8988T (cell line): ENCODE measurements around the gene YTHDC2.
"Not testable (repeated sequence)": the region's sequence is repeated elsewhere in the genome, so short reads cannot be mapped to it uniquely, and the experiment has no call there.

Experiments
- DNase-seq: peaks from one replicate; pipeline ENCODE4 v3.0.0; 2011

Gene YTHDC2

DNA sequence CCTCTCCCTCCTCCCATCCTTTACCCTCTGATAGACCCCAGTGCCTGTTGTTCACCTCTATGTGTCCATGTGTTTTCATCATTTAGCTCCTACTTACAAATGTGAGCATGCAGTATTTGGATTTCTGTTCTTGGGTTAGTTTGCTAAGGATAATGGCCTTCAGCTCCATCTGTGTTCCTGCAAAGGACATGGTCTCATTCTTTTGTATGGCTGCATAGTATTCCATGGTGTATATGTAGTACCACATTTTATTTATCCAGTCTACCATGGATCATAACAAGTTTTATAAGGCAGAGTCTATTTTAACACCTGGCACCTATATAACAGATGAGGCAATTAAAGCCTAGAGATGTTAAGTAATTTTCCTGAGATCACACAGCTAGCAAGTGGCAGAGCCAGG, 7.4 kb downstream of the YTHDC2 start:
- DNase-seq = no peak

- DNase-seq = no peak
Observed at GRCh38 chr5:113523168-113523567, 9.7 kb downstream of the YTHDC2 start.

DNA sequence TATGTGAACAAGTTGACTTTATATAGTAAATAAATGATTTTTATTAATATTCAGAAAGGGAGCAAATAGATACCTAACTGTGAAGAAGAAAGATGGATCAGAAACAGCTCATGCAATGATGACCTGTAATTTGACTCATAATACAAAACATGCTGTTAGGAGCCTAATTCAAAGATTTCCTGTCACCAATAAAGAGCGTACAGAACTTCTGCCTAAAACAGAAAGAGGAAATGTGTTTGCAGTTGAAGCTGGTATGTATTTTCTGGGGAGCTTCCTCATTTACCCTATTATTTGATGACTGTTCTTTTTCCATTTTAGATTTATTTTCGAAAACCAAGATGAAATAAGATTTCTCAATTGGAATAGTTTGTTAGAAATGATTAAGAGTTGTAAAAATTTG, 11.4 kb downstream of the YTHDC2 start:
- DNase-seq = no peak

DNA sequence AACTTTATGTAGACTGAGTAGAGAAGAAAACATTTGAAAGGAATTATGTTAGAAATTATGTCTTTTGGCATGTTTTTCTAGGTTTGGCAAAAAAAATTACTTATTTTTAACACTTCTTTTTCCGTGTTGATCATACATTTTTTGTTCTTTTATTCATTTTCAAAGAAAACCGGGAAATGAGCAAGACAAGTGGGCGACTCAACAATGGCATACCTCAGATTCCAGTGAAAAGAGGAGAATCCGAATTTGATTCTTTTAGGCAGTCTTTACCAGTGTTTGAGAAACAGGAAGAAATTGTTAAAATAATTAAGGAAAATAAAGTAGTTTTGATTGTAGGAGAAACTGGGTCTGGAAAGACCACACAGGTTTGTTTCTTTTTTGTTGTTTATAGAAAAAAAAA, 12.9 kb downstream of the YTHDC2 start:
- DNase-seq = no peak

DNA sequence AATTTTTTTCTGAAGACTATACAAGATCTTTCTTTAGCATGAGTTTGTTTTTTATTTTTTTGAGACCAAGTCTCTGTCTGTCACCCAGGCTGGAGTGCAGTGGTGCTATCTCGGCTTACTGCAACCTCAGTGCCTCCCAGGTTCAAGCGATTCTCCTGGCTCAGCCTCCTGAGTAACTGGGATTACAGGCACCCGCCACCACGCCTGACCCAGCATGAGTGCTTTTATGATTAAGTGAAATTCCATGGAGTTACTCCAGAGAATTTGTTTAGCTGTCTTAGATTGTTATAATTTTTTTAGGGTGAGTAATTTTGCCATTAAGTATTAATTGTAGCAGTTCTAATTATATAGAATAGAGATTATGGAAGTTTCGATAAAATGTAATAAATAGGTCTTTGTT, 14.3 kb downstream of the YTHDC2 start:
- DNase-seq = no peak

GRCh38 chr5:113531481-113532159, 18.1 kb downstream of the YTHDC2 start:
- no peak for DNase-seq

- DNase-seq = no peak
Observed at GRCh38 chr5:113538313-113538712, 24.8 kb downstream of the YTHDC2 start.

DNA sequence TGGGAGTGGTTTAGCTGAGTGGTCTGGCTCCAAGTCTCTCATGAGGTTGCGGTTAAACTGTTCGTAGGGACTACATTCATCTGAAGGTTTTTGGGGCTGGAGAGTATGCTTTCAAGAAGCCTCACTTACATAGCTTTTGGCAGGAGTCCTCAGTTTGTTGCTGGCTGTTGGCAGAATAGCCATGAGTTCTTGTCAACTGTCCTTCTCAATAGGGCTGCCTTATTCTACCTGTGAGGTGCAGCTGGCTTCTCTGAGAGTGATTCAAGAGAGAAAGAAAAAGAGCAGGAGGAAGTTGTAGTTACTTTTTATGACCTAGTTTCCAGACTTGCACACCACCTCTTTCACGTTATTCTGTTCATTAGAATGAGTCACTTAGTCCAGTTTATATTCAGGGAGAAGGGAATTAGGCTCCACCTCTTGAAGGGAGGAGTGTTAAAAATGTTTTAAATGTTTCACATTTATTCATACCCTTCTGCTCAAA, 33.2 kb downstream of the YTHDC2 start:
- no peak for DNase-seq

DNA sequence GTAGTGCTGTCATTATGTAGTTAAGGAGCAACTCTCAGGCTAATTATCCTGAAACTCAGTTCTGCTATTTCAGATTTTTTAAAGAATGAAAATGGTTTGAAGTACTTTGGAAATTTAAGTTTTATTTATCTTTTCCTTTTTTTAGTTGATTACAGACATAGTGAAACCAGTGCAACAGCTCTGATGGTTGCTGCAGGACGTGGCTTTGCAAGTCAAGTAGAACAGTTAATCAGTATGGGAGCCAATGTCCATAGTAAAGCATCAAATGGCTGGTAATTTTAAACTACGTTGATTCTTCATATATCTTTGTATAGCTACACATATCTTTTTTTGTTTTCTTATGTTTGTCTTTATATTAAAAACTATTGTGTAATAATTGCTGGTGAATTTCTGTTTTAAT, 34.9 kb downstream of the YTHDC2 start:
- DNase-seq = no peak

DNA sequence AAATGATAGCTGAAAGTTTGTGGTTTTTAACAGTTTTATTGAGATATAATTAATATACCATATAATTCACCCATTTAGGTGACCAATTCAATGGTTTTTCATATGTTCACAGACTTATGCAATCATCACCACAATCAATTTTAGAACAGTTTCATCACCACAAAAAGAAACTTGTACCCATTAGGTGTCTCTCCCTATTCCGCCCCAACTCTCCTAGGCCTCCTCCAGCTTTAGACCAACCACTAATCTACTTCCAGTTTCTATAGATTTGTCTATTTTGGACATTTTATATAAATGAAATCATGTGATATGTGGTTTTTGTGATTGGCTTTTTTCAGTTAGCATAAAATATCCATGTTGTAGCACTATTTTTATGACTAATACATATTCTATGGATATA, 38.6 kb downstream of the YTHDC2 start:
- DNase-seq = no peak

GRCh38 chr5:113552620-113553019, 39.1 kb downstream of the YTHDC2 start:
- no peak for DNase-seq

- no peak for DNase-seq
Observed at GRCh38 chr5:113562828-113563400, 49.4 kb downstream of the YTHDC2 start.

DNA sequence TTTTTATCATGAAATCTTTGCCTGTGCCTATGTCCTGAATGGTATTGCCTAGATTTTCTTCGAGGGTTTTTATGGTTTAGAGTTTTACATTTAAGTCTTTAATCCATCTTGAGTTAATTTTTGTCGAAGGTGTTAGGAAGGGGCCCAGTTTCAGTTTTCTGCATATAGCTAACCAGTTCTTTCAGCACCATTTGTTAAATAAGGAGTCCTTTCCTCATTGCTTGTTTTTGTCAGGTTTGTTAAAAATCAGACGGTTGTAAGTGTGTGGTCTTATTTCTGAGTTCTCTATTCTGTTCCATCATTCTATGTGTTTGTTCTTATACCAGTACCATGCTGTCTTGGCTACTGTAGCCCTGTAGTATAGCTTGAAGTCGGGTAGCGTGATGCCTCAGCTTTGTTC, 55.9 kb downstream of the YTHDC2 start:
- no peak for DNase-seq

- DNase-seq = no peak
Observed at GRCh38 chr5:113572716-113573115, 59.2 kb downstream of the YTHDC2 start.

DNA sequence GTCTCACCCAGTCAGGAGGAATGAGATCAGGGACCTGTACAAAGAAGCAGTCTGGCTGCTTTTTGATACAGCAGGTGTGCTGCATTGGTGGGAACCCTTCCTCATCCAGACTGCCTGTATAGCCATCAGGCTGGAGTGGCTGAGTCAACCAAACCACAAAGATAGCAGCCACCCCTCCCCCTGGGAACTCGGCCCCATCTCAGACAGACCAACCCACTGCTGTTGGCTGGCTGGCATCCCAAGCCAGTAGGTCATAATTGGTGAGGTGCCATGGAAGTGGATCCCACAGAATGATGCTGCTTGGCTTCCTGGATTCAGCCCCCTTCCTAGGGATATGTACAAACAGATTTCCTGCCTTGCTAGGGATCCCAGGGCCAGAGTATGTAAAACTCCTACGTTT, 60.9 kb downstream of the YTHDC2 start:
- DNase-seq = no peak

DNA sequence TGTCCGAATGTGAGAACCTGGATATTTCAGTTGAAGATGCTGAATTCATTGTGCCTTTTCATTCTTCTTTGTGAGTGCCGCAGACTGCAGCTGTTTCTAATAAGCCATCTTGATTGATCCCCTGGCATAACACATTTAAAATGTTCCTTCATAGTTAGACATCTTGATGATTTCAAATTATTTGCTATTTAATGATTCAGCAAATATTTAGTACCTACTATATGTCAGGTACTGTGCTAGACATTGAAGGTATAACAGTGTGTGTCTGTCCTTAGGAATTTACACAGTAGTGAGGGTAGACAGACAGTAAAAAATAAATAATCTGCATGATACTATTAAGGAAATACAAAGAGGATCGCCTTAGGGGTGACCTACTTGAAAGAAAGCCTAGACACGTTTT, 61.6 kb downstream of the YTHDC2 start:
- no peak for DNase-seq

DNA sequence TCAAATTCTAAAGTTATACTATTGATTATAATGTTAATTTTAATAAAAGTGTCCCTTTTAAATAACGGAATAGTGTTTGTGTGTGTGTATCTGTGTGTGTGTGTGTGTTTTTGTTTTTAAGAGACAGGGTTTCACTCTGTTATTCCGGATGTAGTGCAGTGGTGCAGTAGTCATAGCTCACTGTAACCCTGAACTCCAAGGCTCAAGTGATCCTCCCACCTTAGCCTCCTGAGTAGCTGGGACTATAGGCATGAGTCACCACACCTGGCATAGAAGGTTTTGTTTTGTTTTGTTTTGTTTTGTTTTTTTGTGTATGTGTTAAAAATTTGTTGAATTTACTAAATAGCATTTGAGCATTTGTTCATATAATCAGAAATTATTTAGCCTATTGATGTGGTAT, 64.6 kb downstream of the YTHDC2 start:
- no peak for DNase-seq

DNA sequence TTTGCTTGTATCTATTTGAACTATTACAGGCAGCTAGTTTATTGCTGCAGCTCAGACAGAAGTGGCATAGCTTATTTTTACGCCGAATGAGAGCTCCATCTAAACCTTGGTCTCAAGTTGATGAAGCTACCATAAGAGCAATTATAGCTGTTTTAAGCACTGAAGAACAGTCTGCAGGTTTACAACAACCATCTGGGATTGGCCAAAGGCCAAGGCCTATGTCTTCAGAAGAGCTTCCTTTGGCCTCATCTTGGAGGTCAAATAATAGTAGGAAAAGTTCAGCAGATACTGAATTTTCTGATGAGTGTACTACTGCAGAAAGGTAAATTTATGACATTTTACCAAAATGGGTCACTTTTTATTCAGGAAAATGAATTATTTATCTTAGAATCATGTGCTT, 67.9 kb downstream of the YTHDC2 start:
- DNase-seq = no peak

DNA sequence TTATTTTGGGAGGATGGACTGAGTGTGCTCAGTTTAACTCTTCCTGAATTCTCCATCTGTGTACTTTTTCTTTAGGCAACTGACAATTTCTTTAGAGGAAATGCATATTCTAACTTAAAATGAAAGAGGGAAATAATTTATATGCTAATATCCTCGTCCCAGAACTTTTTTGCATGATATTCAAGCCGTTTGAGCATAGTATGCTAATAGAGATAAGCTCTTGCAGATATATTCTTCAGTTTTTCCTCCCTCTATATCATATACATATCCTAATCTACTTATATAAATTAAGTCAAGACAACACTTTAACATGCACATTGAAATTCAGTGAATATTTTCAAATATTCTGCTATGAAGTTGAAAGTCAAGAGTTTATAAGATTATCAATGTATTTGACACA, 84.7 kb downstream of the YTHDC2 start:
- no peak for DNase-seq

- DNase-seq = no peak
Observed at GRCh38 chr5:113598926-113599325, 85.4 kb downstream of the YTHDC2 start.

DNA sequence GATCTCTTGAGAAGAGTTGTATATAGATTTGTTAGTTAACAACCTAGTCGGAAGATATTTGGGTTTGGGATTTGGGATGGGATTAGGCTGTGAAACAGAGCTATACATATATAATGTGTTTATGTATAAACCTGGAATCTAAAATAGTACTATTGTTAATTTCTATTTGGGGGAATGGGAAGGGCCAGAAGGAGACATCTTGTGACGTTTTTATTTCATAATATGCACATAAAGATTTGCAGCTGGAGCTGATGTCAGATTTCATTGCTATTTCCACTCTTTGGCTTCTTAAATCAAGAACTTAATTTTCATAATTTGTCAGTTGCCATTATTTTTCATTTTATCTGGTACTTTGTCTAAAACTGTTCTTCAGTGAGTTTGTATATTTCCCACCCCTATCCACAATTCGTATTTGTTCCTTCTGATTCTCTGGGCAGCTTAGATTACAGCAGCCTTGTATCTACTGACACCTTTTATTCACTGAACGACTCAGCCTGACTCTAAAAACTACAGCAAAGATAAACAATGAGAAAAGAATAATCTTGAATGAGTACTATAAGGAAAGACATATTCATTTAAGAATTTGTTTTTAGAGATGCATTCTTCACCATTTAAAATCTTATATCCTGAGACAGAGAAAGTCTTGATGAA, 86.9 kb downstream of the YTHDC2 start:
- no peak for DNase-seq

GRCh38 chr5:113601423-113601822, 87.9 kb downstream of the YTHDC2 start:
- DNase-seq = no peak

DNA sequence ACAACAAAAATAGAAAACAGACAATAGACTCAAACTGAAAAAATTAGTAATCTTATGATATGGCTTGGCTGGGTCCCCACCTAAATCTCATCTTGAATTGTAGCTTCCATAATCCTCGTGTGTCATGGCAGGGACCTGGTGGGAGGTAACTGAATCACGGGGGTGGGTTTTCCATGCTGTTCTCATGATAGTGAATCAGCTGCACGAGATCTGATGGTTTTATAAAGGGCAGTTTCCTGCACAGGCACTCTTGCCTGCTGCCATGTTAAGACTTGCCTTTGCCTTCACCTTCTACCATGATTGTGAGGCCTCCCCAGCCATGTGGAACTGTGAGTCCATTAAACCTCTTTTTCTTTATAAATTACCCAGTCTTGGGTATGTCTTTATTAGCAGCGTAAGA, 89.8 kb downstream of the YTHDC2 start:
- DNase-seq = not testable (repeated sequence)

- no peak for DNase-seq
Observed at GRCh38 chr5:113606298-113607134, 93.0 kb downstream of the YTHDC2 start.
